Panc1 (cell line): ENCODE results near the gene OGDH. TPM values are rescaled to one million over a fixed set of nuclear protein-coding genes. Genes with fewer than 3 reads are reported as not detected.
A peak's percentile ranks its signal among the peaks of the same experiment; 100 is the strongest.
"Not testable (repeated sequence)": the region's sequence is repeated elsewhere in the genome, so short reads cannot be mapped to it uniquely, and the experiment has no call there.

ENCODE experiments used
- ATAC-seq: fragments of 200-7000 bp; cut with Tn5 transposase; 2 replicates; pipeline ENCODE4 v1.9.1; 2020; ENCODE audit warnings: mild to moderate bottlenecking, moderate library complexity
- BruUV-seq: library from RNA; stranded (reverse); fragments of 400-500 nt; replicated peaks from 2 replicates; lab custom pipeline; 2021; lab: Mats Ljungman, UMichigan
- CTCF ChIA-PET: fragments of 300-600 bp; sonication (Branson Sonifier 250); formaldehyde crosslinking; loops from one replicate; lab custom pipeline; 2022; ENCODE audit warnings: antibody characterized with exemption; lab: Charles Lee
- POLR2A ChIA-PET: fragments of 300-600 bp; sonication (Branson Sonifier 250); formaldehyde crosslinking; loops from one replicate; lab custom pipeline; 2022; ENCODE audit warnings: antibody characterized with exemption; lab: Charles Lee
- DNase-seq: peaks from one replicate; pipeline ENCODE4 v3.0.0-alpha.2; 2010; ENCODE audit warnings: low read depth, low spot score
- H3K27ac ChIP-seq: 2 replicates; pipeline ENCODE4 v1.5.1; 2011; ENCODE audit warnings: mild to moderate bottlenecking, low read length, inconsistent platforms
- H3K27me3 ChIP-seq: fragments of 200-500 bp; sonication (Bioruptor generic); 2 replicates; pipeline ENCODE4 v1.6.0; 2014; ENCODE audit warnings: low read length, inconsistent platforms; ENCODE audit not compliant: control insufficient read depth, insufficient read depth
- H3K36me3 ChIP-seq: fragments of 200-500 bp; sonication (Bioruptor generic); 2 replicates; pipeline ENCODE4 v1.5.1; 2014; ENCODE audit warnings: inconsistent platforms, mild to moderate bottlenecking, low read length, moderate library complexity; ENCODE audit not compliant: control insufficient read depth, insufficient read depth
- H3K4me1 ChIP-seq: 2 replicates; pipeline ENCODE4 v1.5.1; 2011; ENCODE audit warnings: inconsistent platforms, mild to moderate bottlenecking, low read length, moderate library complexity; ENCODE audit not compliant: control insufficient read depth, insufficient read depth
- H3K4me3 ChIP-seq, 2 experiments: 2 replicates each; pipeline ENCODE4 v1.5.1; 2011 to 2012; ENCODE audit warnings: low read depth in 2 of 2, low read length in 2 of 2, mild to moderate bottlenecking in 2 of 2, inconsistent platforms in 1 of 2, moderate library complexity in 1 of 2
- H3K9me3 ChIP-seq: fragments of 200-500 bp; sonication (Bioruptor generic); 2 replicates; pipeline ENCODE4 v1.5.1; 2014; ENCODE audit warnings: low read depth, mild to moderate bottlenecking, inconsistent platforms, low read length, moderate library complexity; ENCODE audit not compliant: control insufficient read depth, insufficient read depth
- POLR2AphosphoS5 ChIP-seq: IDR thresholded peaks from 2 replicates; pipeline ENCODE4 v1.6.1; 2012; ENCODE audit warnings: mild to moderate bottlenecking, low read depth, low read length, moderate library complexity
- SIN3A ChIP-seq: IDR thresholded peaks from 2 replicates; pipeline ENCODE4 v1.6.1; 2012; ENCODE audit warnings: low read depth, mild to moderate bottlenecking, low read length, moderate library complexity, borderline replicate concordance; ENCODE audit not compliant: insufficient read depth
- TCF7L2 ChIP-seq: IDR thresholded peaks from 2 replicates; pipeline ENCODE4 v1.6.1; 2011; ENCODE audit warnings: mild to moderate bottlenecking, low read depth, low read length, inconsistent platforms
- in situ Hi-C: cut with HindIII; loops from 2 replicates; pipeline ENCODE4 v1.10.0; 2016; ENCODE audit warnings: low sequenced_read_pairs, low pct_unique_long_range_greater_than_20kb
- intact Hi-C: fragments of 100-400 bp; cut with micrococcal nuclease; formaldehyde crosslinking; loops from one replicate; pipeline ENCODE4 v1.10.0; 2022; ENCODE audit not compliant: unreplicated experiment
- total RNA-seq: library from RNA; stranded (reverse); gene quantifications from one replicate; pipeline ENCODE4 v1.2.1, GENCODE V29; 2021; ENCODE audit not compliant: unreplicated experiment
- TF ChIP-seq, protein P1 (sequence below): fragments of 450-650 bp; IDR thresholded peaks from 2 replicates; pipeline ENCODE4 v1.5.1; 2017; ENCODE audit warnings: mild to moderate bottlenecking
- TF ChIP-seq, protein P2 (sequence below), 2 experiments: IDR thresholded peaks; 2 replicates each; pipeline ENCODE4 v1.6.1; 2011 to 2012; ENCODE audit warnings: low read depth in 2 of 2, control low read depth in 1 of 2, low read length in 1 of 2, mild to moderate bottlenecking in 1 of 2, moderate library complexity in 1 of 2; ENCODE audit not compliant: insufficient read depth in 1 of 2

The OGDH gene
- total RNA-seq, 1 experiment from 2014 or later = 166 TPM

- Histone ChIP-seq H3K4me1 (no peaks in the 10 kb centered on the region), H3K27ac (no peak overlapping the region), H3K36me3 (peaks cover 3% of the 10 kb centered on the region; the same call in 1 of the 2 replicates), H3K27me3 (no peaks in the 10 kb centered on the region), H3K9me3 (no peaks in the 10 kb centered on the region), H3K4me3 (no peak overlapping the region)
- TF ChIP-seq POLR2AphosphoS5 (no peak), TCF7L2 (no peak), SIN3A (no peak)
- TF ChIP-seq, protein P1, sequence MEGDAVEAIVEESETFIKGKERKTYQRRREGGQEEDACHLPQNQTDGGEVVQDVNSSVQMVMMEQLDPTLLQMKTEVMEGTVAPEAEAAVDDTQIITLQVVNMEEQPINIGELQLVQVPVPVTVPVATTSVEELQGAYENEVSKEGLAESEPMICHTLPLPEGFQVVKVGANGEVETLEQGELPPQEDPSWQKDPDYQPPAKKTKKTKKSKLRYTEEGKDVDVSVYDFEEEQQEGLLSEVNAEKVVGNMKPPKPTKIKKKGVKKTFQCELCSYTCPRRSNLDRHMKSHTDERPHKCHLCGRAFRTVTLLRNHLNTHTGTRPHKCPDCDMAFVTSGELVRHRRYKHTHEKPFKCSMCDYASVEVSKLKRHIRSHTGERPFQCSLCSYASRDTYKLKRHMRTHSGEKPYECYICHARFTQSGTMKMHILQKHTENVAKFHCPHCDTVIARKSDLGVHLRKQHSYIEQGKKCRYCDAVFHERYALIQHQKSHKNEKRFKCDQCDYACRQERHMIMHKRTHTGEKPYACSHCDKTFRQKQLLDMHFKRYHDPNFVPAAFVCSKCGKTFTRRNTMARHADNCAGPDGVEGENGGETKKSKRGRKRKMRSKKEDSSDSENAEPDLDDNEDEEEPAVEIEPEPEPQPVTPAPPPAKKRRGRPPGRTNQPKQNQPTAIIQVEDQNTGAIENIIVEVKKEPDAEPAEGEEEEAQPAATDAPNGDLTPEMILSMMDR = no peak
- TF ChIP-seq, protein P2, sequence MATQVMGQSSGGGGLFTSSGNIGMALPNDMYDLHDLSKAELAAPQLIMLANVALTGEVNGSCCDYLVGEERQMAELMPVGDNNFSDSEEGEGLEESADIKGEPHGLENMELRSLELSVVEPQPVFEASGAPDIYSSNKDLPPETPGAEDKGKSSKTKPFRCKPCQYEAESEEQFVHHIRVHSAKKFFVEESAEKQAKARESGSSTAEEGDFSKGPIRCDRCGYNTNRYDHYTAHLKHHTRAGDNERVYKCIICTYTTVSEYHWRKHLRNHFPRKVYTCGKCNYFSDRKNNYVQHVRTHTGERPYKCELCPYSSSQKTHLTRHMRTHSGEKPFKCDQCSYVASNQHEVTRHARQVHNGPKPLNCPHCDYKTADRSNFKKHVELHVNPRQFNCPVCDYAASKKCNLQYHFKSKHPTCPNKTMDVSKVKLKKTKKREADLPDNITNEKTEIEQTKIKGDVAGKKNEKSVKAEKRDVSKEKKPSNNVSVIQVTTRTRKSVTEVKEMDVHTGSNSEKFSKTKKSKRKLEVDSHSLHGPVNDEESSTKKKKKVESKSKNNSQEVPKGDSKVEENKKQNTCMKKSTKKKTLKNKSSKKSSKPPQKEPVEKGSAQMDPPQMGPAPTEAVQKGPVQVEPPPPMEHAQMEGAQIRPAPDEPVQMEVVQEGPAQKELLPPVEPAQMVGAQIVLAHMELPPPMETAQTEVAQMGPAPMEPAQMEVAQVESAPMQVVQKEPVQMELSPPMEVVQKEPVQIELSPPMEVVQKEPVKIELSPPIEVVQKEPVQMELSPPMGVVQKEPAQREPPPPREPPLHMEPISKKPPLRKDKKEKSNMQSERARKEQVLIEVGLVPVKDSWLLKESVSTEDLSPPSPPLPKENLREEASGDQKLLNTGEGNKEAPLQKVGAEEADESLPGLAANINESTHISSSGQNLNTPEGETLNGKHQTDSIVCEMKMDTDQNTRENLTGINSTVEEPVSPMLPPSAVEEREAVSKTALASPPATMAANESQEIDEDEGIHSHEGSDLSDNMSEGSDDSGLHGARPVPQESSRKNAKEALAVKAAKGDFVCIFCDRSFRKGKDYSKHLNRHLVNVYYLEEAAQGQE (IDR thresholded peaks at IDR 0.05; ENCODE audit: insufficient read depth in 1 of 2, low read depth in 2 of 2, low read length in 1 of 2) = no peak
- ATAC-seq (no peak), DNase-seq (no peak)
- ChIA-PET POLR2A (no interaction called here), CTCF (interaction anchor here (0.7 kb wide), 1 partner anchor 138 kb away, joined by 3 read pairs; no protein-coding TSS in a partner anchor)
- BruUV-seq = no TSS peak
- intact Hi-C loops = no loop called here
- in situ Hi-C loops = no loop called here
These were observed 91.7 kb downstream of the OGDH start for GRCh38 chr7:44698046-44698580.

GRCh38 chr7:44699598-44699997, 93.2 kb downstream of the OGDH start:
- intact Hi-C loops, H3K4me1 ChIP-seq, H3K27ac ChIP-seq, H3K36me3 ChIP-seq, DNase-seq, ATAC-seq, H3K27me3 ChIP-seq, in situ Hi-C loops, H3K4me3 ChIP-seq, POLR2A ChIA-PET, H3K9me3 ChIP-seq, BruUV-seq: not testable (repeated sequence)
- CTCF ChIA-PET = interaction anchor here (0.7 kb wide), 1 partner anchor 266 kb away, joined by 10 read pairs; no protein-coding TSS in a partner anchor

DNA sequence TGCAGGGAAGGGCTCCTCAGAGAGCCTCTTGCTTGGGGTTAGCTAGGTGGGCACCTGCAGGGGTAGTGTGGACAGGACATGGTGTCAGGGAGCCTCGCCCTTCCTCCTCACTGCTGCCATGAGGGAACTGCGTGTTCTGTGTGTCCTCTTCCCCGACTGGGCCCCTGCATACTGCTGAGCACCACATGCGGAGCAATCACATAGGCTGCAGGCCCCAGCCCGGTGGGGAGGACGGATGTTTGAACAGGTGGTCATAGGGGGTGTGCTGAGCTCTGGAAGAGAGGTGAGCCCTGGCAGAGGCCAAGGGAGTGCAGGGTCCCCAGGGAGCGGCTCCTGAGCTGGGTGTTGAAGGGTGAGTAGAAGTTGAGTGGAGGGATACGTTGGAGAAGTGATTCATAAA, 93.9 kb downstream of the OGDH start:
- CTCF ChIA-PET = no interaction called here
- Histone ChIP-seq H3K27ac (no peak overlapping the region), H3K4me3 (no peak overlapping the region), H3K9me3 (no peaks in the 10 kb centered on the region), H3K36me3 (no peaks in the 10 kb centered on the region; the same call in 1 of the 2 replicates), H3K4me1 (no peaks in the 10 kb centered on the region), H3K27me3 (no peaks in the 10 kb centered on the region)
- ATAC-seq (0 out of 2 replicates have a peak, but pooled peaks have one; percentile 20), DNase-seq (no peak)
- intact Hi-C loops = no loop called here
- TF ChIP-seq, protein P2 (IDR thresholded peaks at IDR 0.05; ENCODE audit: insufficient read depth in 1 of 2, low read depth in 2 of 2, low read length in 1 of 2) = no peak
- no peak for TF ChIP-seq POLR2AphosphoS5
- TF ChIP-seq SIN3A = no peak
- TF ChIP-seq, protein P1 = no peak
- TF ChIP-seq TCF7L2 = no peak
- POLR2A ChIA-PET = no interaction called here
- in situ Hi-C loops = no loop called here
- BruUV-seq = no TSS peak
